ENCODE measurements around the gene RGS7.

DNA sequence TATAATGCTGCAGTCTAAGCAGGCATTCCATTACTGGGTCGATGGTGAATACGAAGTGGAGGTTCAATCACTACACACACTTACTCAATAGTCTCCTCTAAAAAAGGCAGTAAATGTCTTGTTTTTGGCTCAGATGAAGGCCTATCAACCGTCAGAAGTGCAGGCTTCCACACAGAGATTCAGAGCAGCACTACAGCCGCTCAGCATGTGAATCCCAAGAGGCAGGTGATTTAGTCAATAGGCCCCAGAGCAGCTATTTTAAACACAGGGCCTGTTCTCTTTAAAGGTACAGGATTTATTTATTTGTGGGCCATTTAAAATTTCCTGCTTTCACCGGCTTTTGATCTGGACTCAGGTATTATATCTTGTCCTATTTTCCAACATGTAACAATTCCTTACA is 293.7 kb downstream of the RGS7 start:
- TF ChIP-seq, protein P1, sequence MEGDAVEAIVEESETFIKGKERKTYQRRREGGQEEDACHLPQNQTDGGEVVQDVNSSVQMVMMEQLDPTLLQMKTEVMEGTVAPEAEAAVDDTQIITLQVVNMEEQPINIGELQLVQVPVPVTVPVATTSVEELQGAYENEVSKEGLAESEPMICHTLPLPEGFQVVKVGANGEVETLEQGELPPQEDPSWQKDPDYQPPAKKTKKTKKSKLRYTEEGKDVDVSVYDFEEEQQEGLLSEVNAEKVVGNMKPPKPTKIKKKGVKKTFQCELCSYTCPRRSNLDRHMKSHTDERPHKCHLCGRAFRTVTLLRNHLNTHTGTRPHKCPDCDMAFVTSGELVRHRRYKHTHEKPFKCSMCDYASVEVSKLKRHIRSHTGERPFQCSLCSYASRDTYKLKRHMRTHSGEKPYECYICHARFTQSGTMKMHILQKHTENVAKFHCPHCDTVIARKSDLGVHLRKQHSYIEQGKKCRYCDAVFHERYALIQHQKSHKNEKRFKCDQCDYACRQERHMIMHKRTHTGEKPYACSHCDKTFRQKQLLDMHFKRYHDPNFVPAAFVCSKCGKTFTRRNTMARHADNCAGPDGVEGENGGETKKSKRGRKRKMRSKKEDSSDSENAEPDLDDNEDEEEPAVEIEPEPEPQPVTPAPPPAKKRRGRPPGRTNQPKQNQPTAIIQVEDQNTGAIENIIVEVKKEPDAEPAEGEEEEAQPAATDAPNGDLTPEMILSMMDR (IDR thresholded peaks at IDR 0.05; ENCODE audit: control extremely low read depth in 1 of 3, insufficient read depth in 1 of 3, low read depth in 1 of 3, low read length in 3 of 3), result no peak
- TF ChIP-seq SP1 (IDR thresholded peaks at IDR 0.05; ENCODE audit: low read depth, low read length) (no peak), ZNF274 (IDR thresholded peaks at IDR 0.05; ENCODE audit: borderline replicate concordance, extremely low read depth, low read length) (no peak), RFX5 (IDR thresholded peaks at IDR 0.05; ENCODE audit: borderline replicate concordance, low read depth, low read length) (no peak), POLR2AphosphoS5 (IDR thresholded peaks at IDR 0.05; ENCODE audit: low read depth, low read length) (no peak), TAF1 (IDR thresholded peaks at IDR 0.05; ENCODE audit: low read depth, low read length) (no peak), JUND (IDR thresholded peaks at IDR 0.05; ENCODE audit: low read length) (no peak), POLR2A (IDR thresholded peaks at IDR 0.05; ENCODE audit: control extremely low read depth in 1 of 2, low read depth in 2 of 2, low read length in 2 of 2) (no peak), HDAC2 (IDR thresholded peaks at IDR 0.05; ENCODE audit: borderline replicate concordance in 1 of 2, low read depth in 2 of 2, low read length in 2 of 2) (no peak), YY1 (IDR thresholded peaks at IDR 0.05; ENCODE audit: low read depth, low read length) (no peak), RBBP5 (IDR thresholded peaks at IDR 0.05; ENCODE audit: borderline replicate concordance, low read depth, low read length) (no peak), EZH2 (IDR thresholded peaks at IDR 0.05; ENCODE audit: low read depth, low read length, severe bottlenecking) (no peak)
- TF ChIP-seq, protein P2, sequence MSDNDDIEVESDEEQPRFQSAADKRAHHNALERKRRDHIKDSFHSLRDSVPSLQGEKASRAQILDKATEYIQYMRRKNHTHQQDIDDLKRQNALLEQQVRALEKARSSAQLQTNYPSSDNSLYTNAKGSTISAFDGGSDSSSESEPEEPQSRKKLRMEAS (IDR thresholded peaks at IDR 0.05), result no peak
